ENCODE measurements around the gene ATMIN. TPM values are rescaled to one million over a fixed set of nuclear protein-coding genes. Genes with fewer than 3 reads are reported as not detected.
A peak's percentile ranks its signal among the peaks of the same experiment; 100 is the strongest.

Gene ATMIN
- total RNA-seq, 2 experiments from 2014 or later = 20.3 to 31.2 TPM

GRCh38 chr16:81095653-81095952 lies 60.0 kb downstream of the ATMIN start:
- CTCF ChIA-PET = interaction anchor here (1.3 kb wide), 1 partner anchor 92 kb away, joined by 4 read pairs; no protein-coding TSS in a partner anchor
- POLR2A ChIA-PET = interaction anchor here (1.7 kb wide), 1 partner anchor 19 kb away, joined by 15 read pairs; the partner anchor contains the start of gene C16orf46
- intact Hi-C loops (cut with DNase I, micrococcal nuclease) = no loop called here
- H3K4me1 Mint-ChIP-seq = peaks cover 16% of the 10 kb centered on the region
- H3K9me3 Mint-ChIP-seq (ENCODE audit: low read depth) = no peaks in the 10 kb centered on the region
- no peaks in the 10 kb centered on the region for H3K27me3 Mint-ChIP-seq
- DNase-seq (no peak), ATAC-seq (no peak)
- no peak overlapping the region for H3K27ac Mint-ChIP-seq
- H3K36me3 Mint-ChIP-seq (ENCODE audit: low read depth) = peaks cover 4% of the 10 kb centered on the region
- peak overlapping the region; percentile 72 for H3K4me3 Mint-ChIP-seq

DNA sequence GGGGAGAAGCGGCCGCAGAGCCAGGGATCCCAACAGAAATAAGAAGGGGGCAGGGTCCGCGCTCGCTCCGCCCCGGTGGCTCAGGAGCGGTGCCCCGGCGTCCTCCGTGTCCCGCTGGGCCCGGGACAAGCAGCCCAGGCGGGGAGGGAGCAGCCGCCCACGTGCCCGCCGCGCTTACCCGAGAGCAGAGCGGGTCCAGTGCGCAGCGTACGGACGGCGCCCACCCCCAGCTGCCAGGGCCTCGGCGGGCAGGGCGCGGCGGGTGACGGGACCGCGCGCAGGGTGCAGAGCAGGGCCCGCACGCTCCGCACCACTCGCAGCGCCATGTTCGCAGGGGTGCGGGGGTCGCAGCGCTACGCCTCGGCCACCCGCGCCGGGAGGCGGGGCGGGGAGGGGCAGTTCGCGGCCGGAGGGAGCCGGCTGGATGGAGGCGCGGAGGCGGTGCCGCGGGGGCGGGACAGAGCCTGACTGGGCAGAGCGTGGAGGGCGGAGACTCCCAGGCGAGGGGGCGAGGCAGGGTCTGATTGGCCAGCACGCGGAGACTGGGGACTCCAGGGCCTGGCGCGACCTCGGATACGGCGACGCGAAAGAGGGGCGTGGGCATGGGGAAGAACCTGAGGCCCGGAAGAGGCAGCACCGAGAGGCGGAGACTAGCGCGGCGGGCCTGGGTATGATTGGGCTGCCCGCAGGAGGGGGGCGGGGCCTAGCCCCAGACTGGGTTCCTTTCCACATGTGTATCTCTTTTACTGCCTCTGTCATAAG lies 60.5 kb downstream of the ATMIN start, which contains the start of gene GCSH:
GCSH (minus strand) TSS at position 443 of the 762 bp plus-strand sequence; CDS start at position 326, 117 bp downstream.
- ChIA-PET CTCF (no interaction called here), POLR2A (no interaction called here)
- Mint-ChIP-seq H3K4me1 (peaks cover 16% of the 10 kb centered on the region), H3K27me3 (no peaks in the 10 kb centered on the region), H3K36me3 (ENCODE audit: low read depth) (peaks cover 4% of the 10 kb centered on the region), H3K4me3 (peak within 1 kb of the TSS; percentile 72), H3K9me3 (ENCODE audit: low read depth) (no peaks in the 10 kb centered on the region), H3K27ac (peak within 1 kb of the TSS; percentile 78)
- ATAC-seq (peak; percentile 99), DNase-seq (peak; percentile 99)
- intact Hi-C loops (cut with DNase I, micrococcal nuclease) = loop anchor here (1.0 to 2.0 kb wide), 8 partner anchors 19 to 650 kb away; partner anchors contain the start of genes ATMIN (in 2 of the 2), CENPN (in 2 of the 2), C16orf46 (in 1 of the 2) and DYNLRB2 (in 1 of the 2)

GRCh38 chr16:81096715-81097208 lies 61.1 kb downstream of the ATMIN start:
- DNase-seq (no peak), ATAC-seq (no peak)

More at GRCh38 chr16:81096715-81097208, 61.1 kb downstream of the ATMIN start:
- H3K27me3 Mint-ChIP-seq = no peaks in the 10 kb centered on the region
- intact Hi-C loops (cut with DNase I, micrococcal nuclease) = loop anchor here (1.0 to 2.0 kb wide), 8 partner anchors 19 to 650 kb away; partner anchors contain the start of genes ATMIN (in 2 of the 2), CENPN (in 2 of the 2), C16orf46 (in 1 of the 2) and DYNLRB2 (in 1 of the 2)
- H3K4me1 Mint-ChIP-seq = peaks cover 16% of the 10 kb centered on the region
- H3K4me3 Mint-ChIP-seq = peak overlapping the region; percentile 58
- CTCF ChIA-PET = no interaction called here
- no peaks in the 10 kb centered on the region for H3K9me3 Mint-ChIP-seq (ENCODE audit: low read depth)
- H3K36me3 Mint-ChIP-seq (ENCODE audit: low read depth) = peaks cover 4% of the 10 kb centered on the region
- POLR2A ChIA-PET = no interaction called here
- H3K27ac Mint-ChIP-seq = peak overlapping the region; percentile 78

Other genes with a start within 250 kb of the ATMIN start
- gene CDYL2, start 231.2 kb upstream of the ATMIN start, total RNA-seq = 10 to 100 TPM; 17.6 to 21.5 TPM
- gene CMC2, start 29.0 kb upstream of the ATMIN start, total RNA-seq = 100 to 1,000 TPM in 1 of 2 experiments, 10 to 100 TPM in 1; 100.0 to 114 TPM
- gene CENPN, start 28.6 kb upstream of the ATMIN start, total RNA-seq = 10 to 100 TPM; 45.7 to 56.3 TPM
- under 1 TPM; 0.28 to 0.34 TPM for gene C16orf46, start 41.4 kb downstream of the ATMIN start, total RNA-seq
- 10 to 100 TPM; 22.2 to 24.9 TPM for gene GCSH, start 60.6 kb downstream of the ATMIN start, total RNA-seq
- gene BCO1, start 202.8 kb downstream of the ATMIN start, total RNA-seq = not detected

Data from activated CD4-positive, alpha-beta T cell treated with anti-CD3 and anti-CD28 coated beads for 36 hours (primary cell).